Measurements from ENCODE around the gene PHYHD1. TPM values are rescaled to one million over a fixed set of nuclear protein-coding genes. Genes with fewer than 3 reads are reported as not detected.

PHYHD1 gene
- polyA plus RNA-seq, 2 of the 4 experiments (the other 2 are of a cell fraction), result not detected

- ChIA-PET CTCF (no interaction called here), POLR2A (no interaction called here)
- 87% methylated on average over 5 of the region's 5 CpGs for WGBS (ENCODE audit: missing lambda C conversion rate)
- DNase-seq (ENCODE audit: low read depth in 1 of 2, low spot score in 1 of 2) (no peak), ATAC-seq (no peak), FAIRE-seq (no peak)
- Histone ChIP-seq H3K4me2 (no peak overlapping the region), H3K9me3 (no peaks in the 10 kb centered on the region), H3K27ac (no peak overlapping the region), H3K4me1 (peaks cover 14% of the 10 kb centered on the region; the same call in 2 of the 3 replicates), H3K4me3 (no peak overlapping the region)
- TF ChIP-seq HOXB13 (CRISPR knock-in tag; IDR thresholded peaks at IDR 0.05; ENCODE audit: low read depth) (no peak), MAZ (IDR thresholded peaks at IDR 0.05; ENCODE audit: borderline replicate concordance, low read depth, low read length) (no peak), NPAS2 (CRISPR knock-in tag; IDR thresholded peaks at IDR 0.05; ENCODE audit: borderline replicate concordance) (no peak), ELK1 (IDR thresholded peaks at IDR 0.05; ENCODE audit: low read depth, low read length) (no peak), EP300 (IDR thresholded peaks at IDR 0.05) (no peak), CEBPB (IDR thresholded peaks at IDR 0.05) (no peak), POLR2AphosphoS2 (conservative IDR thresholded peaks at IDR 0.05; ENCODE audit: low read length) (no peak), RCOR1 (IDR thresholded peaks at IDR 0.05; ENCODE audit: low read depth, low read length) (no peak), RARB (CRISPR knock-in tag; IDR thresholded peaks at IDR 0.05) (no peak), ESRRA (IDR thresholded peaks at IDR 0.05; ENCODE audit: borderline replicate concordance, low read length) (no peak), RFX5 (IDR thresholded peaks at IDR 0.05) (no peak), POLR2A (IDR thresholded peaks at IDR 0.05; ENCODE audit: low read length) (no peak), HOXA7 (CRISPR knock-in tag; IDR thresholded peaks at IDR 0.05) (no peak)
- TF ChIP-seq, protein P1, sequence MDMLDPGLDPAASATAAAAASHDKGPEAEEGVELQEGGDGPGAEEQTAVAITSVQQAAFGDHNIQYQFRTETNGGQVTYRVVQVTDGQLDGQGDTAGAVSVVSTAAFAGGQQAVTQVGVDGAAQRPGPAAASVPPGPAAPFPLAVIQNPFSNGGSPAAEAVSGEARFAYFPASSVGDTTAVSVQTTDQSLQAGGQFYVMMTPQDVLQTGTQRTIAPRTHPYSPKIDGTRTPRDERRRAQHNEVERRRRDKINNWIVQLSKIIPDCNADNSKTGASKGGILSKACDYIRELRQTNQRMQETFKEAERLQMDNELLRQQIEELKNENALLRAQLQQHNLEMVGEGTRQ (IDR thresholded peaks at IDR 0.05), result no peak
- TF ChIP-seq, protein P2, sequence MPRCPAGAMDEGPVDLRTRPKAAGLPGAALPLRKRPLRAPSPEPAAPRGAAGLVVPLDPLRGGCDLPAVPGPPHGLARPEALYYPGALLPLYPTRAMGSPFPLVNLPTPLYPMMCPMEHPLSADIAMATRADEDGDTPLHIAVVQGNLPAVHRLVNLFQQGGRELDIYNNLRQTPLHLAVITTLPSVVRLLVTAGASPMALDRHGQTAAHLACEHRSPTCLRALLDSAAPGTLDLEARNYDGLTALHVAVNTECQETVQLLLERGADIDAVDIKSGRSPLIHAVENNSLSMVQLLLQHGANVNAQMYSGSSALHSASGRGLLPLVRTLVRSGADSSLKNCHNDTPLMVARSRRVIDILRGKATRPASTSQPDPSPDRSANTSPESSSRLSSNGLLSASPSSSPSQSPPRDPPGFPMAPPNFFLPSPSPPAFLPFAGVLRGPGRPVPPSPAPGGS (IDR thresholded peaks at IDR 0.05), result no peak
Measured at GRCh38 chr9:128969491-128969890, 48.7 kb downstream of the PHYHD1 start.

DNA sequence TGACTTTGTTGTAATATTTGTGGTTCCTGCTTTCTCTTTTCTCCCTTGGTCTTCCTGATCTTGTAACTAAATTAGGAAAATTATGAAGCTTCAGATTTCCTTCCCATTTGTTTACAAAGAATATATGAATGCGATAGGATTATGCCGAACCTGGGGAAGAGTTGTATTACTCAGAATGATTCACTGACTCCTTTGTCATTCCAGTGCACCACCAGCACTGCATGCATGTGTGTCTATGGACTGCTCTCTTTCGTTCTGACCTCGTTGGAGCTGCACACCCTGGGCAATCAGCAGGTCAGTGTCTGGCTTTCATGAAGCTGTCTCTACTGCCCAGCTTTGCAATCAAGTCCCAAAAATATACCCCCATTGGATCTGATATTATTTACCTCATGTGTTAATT lies 52.2 kb downstream of the PHYHD1 start:
- ATAC-seq (peak; percentile 68 to 86; a peak in 4 of 6 replicates), DNase-seq (ENCODE audit: low read depth in 1 of 2, low spot score in 1 of 2) (peak; percentile 23 to 32), FAIRE-seq (no peak)
- Histone ChIP-seq H3K4me3 (no peak overlapping the region), H3K27ac (no peak overlapping the region), H3K4me1 (peaks cover 14% of the 10 kb centered on the region; the same call in 2 of the 3 replicates), H3K9me3 (no peaks in the 10 kb centered on the region), H3K4me2 (peak overlapping the region; percentile 22)
- TF ChIP-seq FOSL2 (IDR thresholded peaks at IDR 0.05), result 0 out of 2 replicates have a peak, but pooled peaks have one; percentile 6
- peak; percentile 28; the same call in 1 of the 2 replicates for TF ChIP-seq FOSL2 (CRISPR knock-in tag; IDR thresholded peaks at IDR 0.05)
- no peak for TF ChIP-seq FOSB (CRISPR knock-in tag; IDR thresholded peaks at IDR 0.05)
- TF ChIP-seq, protein P3, sequence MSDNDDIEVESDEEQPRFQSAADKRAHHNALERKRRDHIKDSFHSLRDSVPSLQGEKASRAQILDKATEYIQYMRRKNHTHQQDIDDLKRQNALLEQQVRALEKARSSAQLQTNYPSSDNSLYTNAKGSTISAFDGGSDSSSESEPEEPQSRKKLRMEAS (IDR thresholded peaks at IDR 0.05), result 0 out of 2 replicates have a peak, but pooled peaks have one; percentile 16
- no peak for TF ChIP-seq HEYL (CRISPR knock-in tag; IDR thresholded peaks at IDR 0.05)
- TF ChIP-seq HES2 (IDR thresholded peaks at IDR 0.05), result no peak
- TF ChIP-seq MAZ (IDR thresholded peaks at IDR 0.05; ENCODE audit: borderline replicate concordance, low read depth, low read length), result no peak
- ChIA-PET CTCF (interaction anchor here (1.3 to 1.8 kb wide), 2 partner anchors 30 to 56 kb away, joined by 3 to 5 read pairs; no protein-coding TSS in a partner anchor), POLR2A (no interaction called here)
- WGBS (ENCODE audit: missing lambda C conversion rate), result 17% methylated on average over 4 of the region's 4 CpGs

DNA sequence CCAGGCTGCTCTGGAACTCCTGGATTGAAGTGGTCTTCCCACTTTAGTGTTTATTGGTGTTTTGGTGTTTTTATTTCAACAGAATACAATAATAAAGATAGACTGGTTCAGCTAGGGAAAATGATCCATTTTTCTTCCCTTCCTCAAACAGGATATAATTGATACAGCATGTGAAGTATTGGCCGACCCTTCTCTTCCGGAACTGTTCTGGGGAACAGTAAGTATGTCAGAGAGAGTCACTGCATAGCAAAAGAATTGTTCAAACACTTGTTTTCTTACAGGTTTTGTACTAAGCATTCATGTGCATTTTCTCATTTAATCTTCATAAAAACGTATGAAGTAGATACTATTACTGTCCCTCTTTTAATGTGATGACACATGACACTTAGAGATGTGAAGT lies 58.3 kb downstream of the PHYHD1 start:
- no peak overlapping the region for H3K27ac ChIP-seq
- H3K4me2 ChIP-seq, result no peak overlapping the region
- CTCF ChIA-PET, result no interaction called here
- TF ChIP-seq ZSCAN20 (CRISPR knock-in tag; IDR thresholded peaks at IDR 0.05) (no peak), CHD2 (IDR thresholded peaks at IDR 0.05; ENCODE audit: low read length, partially characterized antibody) (no peak), JUN (IDR thresholded peaks at IDR 0.05) (no peak), ATOH8 (CRISPR knock-in tag; IDR thresholded peaks at IDR 0.05; ENCODE audit: low read depth) (no peak), JUNB (IDR thresholded peaks at IDR 0.05) (no peak), EHMT2 (IDR thresholded peaks at IDR 0.05; ENCODE audit: low read depth) (no peak), RNF2 (IDR thresholded peaks at IDR 0.05; ENCODE audit: borderline replicate concordance, low read depth) (no peak), ZFP36 (IDR thresholded peaks at IDR 0.05; ENCODE audit: borderline replicate concordance, partially characterized antibody) (no peak), ESRRA (IDR thresholded peaks at IDR 0.05; ENCODE audit: borderline replicate concordance, low read length) (no peak), RAD21 (conservative IDR thresholded peaks at IDR 0.05 in 1 of 2, IDR thresholded peaks at IDR 0.05 in 1 of 2) (no peak), SREBF2 (IDR thresholded peaks at IDR 0.05) (no peak)
- TF ChIP-seq, protein P2 (IDR thresholded peaks at IDR 0.05), result no peak
- FAIRE-seq (no peak), ATAC-seq (no peak), DNase-seq (ENCODE audit: low read depth in 1 of 2, low spot score in 1 of 2) (no peak)
- H3K4me1 ChIP-seq, result no peaks in the 10 kb centered on the region
- WGBS (ENCODE audit: missing lambda C conversion rate), result 77% methylated on average over 3 of the region's 3 CpGs
- POLR2A ChIA-PET, result interaction anchor here (0.5 kb wide), 1 partner anchor 580 kb away, joined by 10 read pairs; no protein-coding TSS in a partner anchor
- H3K4me3 ChIP-seq, result no peak overlapping the region
- no peaks in the 10 kb centered on the region for H3K9me3 ChIP-seq

Measured in A549 (cell line).